A549 (cell line): ENCODE results near the gene SUN1. TPM values are rescaled to one million over a fixed set of nuclear protein-coding genes. Genes with fewer than 3 reads are reported as not detected.

Source experiments
- ATAC-seq, 2 experiments: fragments of 200-7000 bp in 1 of 2; fragments of >200 bp in 1 of 2; cut with Nextera tagmentation in 1 of 2; cut with Tn5 transposase in 1 of 2; 3 replicates each; pipeline versions ENCODE4 v1.8.0 to v1.9.1; 2018 to 2020; ENCODE audit warnings: mild to moderate bottlenecking in 1 of 2, moderate library complexity in 1 of 2
- CTCF ChIA-PET: fragments of 300-600 bp; sonication (Branson Sonifier 250); formaldehyde crosslinking; extraction: SDS; loops from one replicate; lab custom pipeline; 2021; ENCODE audit warnings: antibody characterized with exemption, inconsistent platforms; lab: Yijun Ruan, JAX
- POLR2A ChIA-PET: fragments of 350-600 bp; formaldehyde crosslinking; extraction: SDS; loops from one replicate; lab custom pipeline; 2021; ENCODE audit warnings: antibody characterized with exemption, inconsistent platforms; lab: Yijun Ruan, JAX
- DNase-seq, 2 experiments: peaks; one replicate each; pipeline versions ENCODE4 v3.0.0 to v3.0.0-alpha.2; 2011 to 2016; ENCODE audit warnings: low read depth in 1 of 2, low spot score in 1 of 2
- FAIRE-seq: peaks from 2 replicates; lab custom pipeline; 2011; peaks lifted over from hg19 to GRCh38; lab: Jason Lieb, UNC
- H3K27ac ChIP-seq, 2 experiments: fragments of >200 bp; sonication (Bioruptor Twin); formaldehyde crosslinking; 3 replicates each; pipeline ENCODE4 v1.5.1; 2016 to 2017
- H3K4me1 ChIP-seq: fragments of >200 bp; sonication (Bioruptor Twin); formaldehyde crosslinking; 3 replicates; pipeline ENCODE4 v1.6.1; 2016
- H3K4me2 ChIP-seq: fragments of >200 bp; sonication (Bioruptor Twin); formaldehyde crosslinking; 3 replicates; pipeline ENCODE4 v1.6.1; 2016
- H3K4me3 ChIP-seq: fragments of >200 bp; sonication (Bioruptor Twin); formaldehyde crosslinking; 3 replicates; pipeline ENCODE4 v1.5.1; 2016
- H3K9me3 ChIP-seq: fragments of >200 bp; sonication (Bioruptor Twin); formaldehyde crosslinking; 3 replicates; pipeline ENCODE4 v1.6.1; 2016
- EHF ChIP-seq: fragments of 250-450 bp; sonication (Bioruptor Pico); IDR thresholded peaks from 2 replicates; pipeline ENCODE4 v1.5.0; 2020; ENCODE audit warnings: mild to moderate bottlenecking
- ESRRA ChIP-seq: fragments of 150-350 bp; IDR thresholded peaks from 2 replicates; pipeline ENCODE4 v1.6.1; 2014; ENCODE audit warnings: mild to moderate bottlenecking, low read length, borderline replicate concordance
- FOSB ChIP-seq: fragments of 250-450 bp; sonication (Bioruptor Pico); IDR thresholded peaks from 2 replicates; pipeline ENCODE4 v1.5.0; 2020; ENCODE audit warnings: mild to moderate bottlenecking, moderate library complexity
- FOSL2 ChIP-seq, 2 experiments: fragments of 450-650 bp in 1 of 2; fragments of >200 bp in 1 of 2; sonication (Bioruptor Twin) in 1 of 2; formaldehyde crosslinking; IDR thresholded peaks; 2 replicates each; pipeline versions ENCODE4 v1.5.0 to v1.6.1; 2016 to 2020; ENCODE audit warnings: mild to moderate bottlenecking in 1 of 2, moderate library complexity in 1 of 2
- GATA3 ChIP-seq: IDR thresholded peaks from 2 replicates; pipeline ENCODE4 v1.6.1; 2012; ENCODE audit warnings: borderline replicate concordance
- HEYL ChIP-seq: fragments of 250-450 bp; sonication (Bioruptor Pico); IDR thresholded peaks from 2 replicates; pipeline ENCODE4 v1.8.0; 2021; ENCODE audit warnings: mild to moderate bottlenecking, moderate library complexity
- HOXB5 ChIP-seq: fragments of 250-450 bp; sonication (Bioruptor Pico); IDR thresholded peaks from 2 replicates; pipeline ENCODE4 v1.5.0; 2020; ENCODE audit warnings: mild to moderate bottlenecking, moderate library complexity
- KDM1A ChIP-seq: fragments of 200-600 bp; sonication (generic); IDR thresholded peaks from 2 replicates; pipeline ENCODE4 v1.6.1; 2016; ENCODE audit warnings: low read depth, mild to moderate bottlenecking
- KDM5A ChIP-seq: fragments of 200-600 bp; sonication (generic); IDR thresholded peaks from 2 replicates; pipeline ENCODE4 v1.6.1; 2016; ENCODE audit warnings: antibody characterized with exemption, mild to moderate bottlenecking
- MAFK ChIP-seq: fragments of 450-650 bp; IDR thresholded peaks from 2 replicates; pipeline ENCODE4 v1.6.1; 2014; ENCODE audit not compliant: partially characterized antibody
- NFE2L2 ChIP-seq: fragments of 150-350 bp; conservative IDR thresholded peaks from 2 replicates; pipeline ENCODE4 v1.6.1; 2014; ENCODE audit warnings: low read length
- NPAS2 ChIP-seq: fragments of 250-450 bp; sonication (Bioruptor Pico); IDR thresholded peaks from 2 replicates; pipeline ENCODE4 v1.8.0; 2022; ENCODE audit warnings: mild to moderate bottlenecking, moderate library complexity, borderline replicate concordance
- PHF8 ChIP-seq: fragments of 200-600 bp; sonication (generic); IDR thresholded peaks from 2 replicates; pipeline ENCODE4 v1.6.1; 2016; ENCODE audit warnings: low read depth, mild to moderate bottlenecking, antibody characterized with exemption, moderate library complexity, borderline replicate concordance
- SREBF2 ChIP-seq: fragments of 450-650 bp; IDR thresholded peaks from 2 replicates; pipeline ENCODE4 v1.6.1; 2014; ENCODE audit warnings: mild to moderate bottlenecking, moderate library complexity
- ZFP36 ChIP-seq: fragments of 450-650 bp; IDR thresholded peaks from 2 replicates; pipeline ENCODE4 v1.6.1; 2014; ENCODE audit warnings: borderline replicate concordance; ENCODE audit not compliant: partially characterized antibody
- ZNF302 ChIP-seq: fragments of 250-450 bp; sonication (Bioruptor Pico); IDR thresholded peaks from 2 replicates; pipeline ENCODE4 v1.9.0; 2021; ENCODE audit warnings: inconsistent platforms, mild to moderate bottlenecking, moderate library complexity
- ZSCAN20 ChIP-seq: fragments of 250-450 bp; sonication (Bioruptor Pico); IDR thresholded peaks from 2 replicates; pipeline ENCODE4 v1.8.0; 2022; ENCODE audit warnings: mild to moderate bottlenecking, moderate library complexity
- WGBS: methylation state at CpG from one replicate; pipeline ENCODE4 v1.1.6; 2017; ENCODE audit errors: missing lambda C conversion rate; 5-methylcytosine and 5-hydroxymethylcytosine counted together
- polyA plus RNA-seq, 4 experiments: library from polyadenylated mRNA; depleted of rRNA in 3 of 4; stranded (reverse); fragments of >200 nt; fragmentation: RNase III in 1 of 4; extraction: RNeasy Plus Mini Kit Qiagen cat#74134 plus additional on column Dnase treatment in 1 of 4; gene quantifications; 2 replicates in 3 of 4; 3 replicates in 1 of 4; pipeline ENCODE4 v1.2.3, GENCODE V29; 2011 to 2017
- TF ChIP-seq, protein P1 (sequence below): fragments of 250-450 bp; sonication (Bioruptor Pico); IDR thresholded peaks from 2 replicates; pipeline ENCODE4 v1.5.0; 2021; ENCODE audit warnings: mild to moderate bottlenecking, moderate library complexity, borderline replicate concordance
- TF ChIP-seq, protein P2 (sequence below): IDR thresholded peaks from 2 replicates; pipeline ENCODE4 v1.6.1; 2012
- TF ChIP-seq, protein P3 (sequence below): IDR thresholded peaks from 2 replicates; pipeline ENCODE4 v1.6.1; 2012; ENCODE audit warnings: low read depth, borderline replicate concordance
- TF ChIP-seq, protein P4 (sequence below): fragments of 150-350 bp; IDR thresholded peaks from 2 replicates; pipeline ENCODE4 v1.6.1; 2014; ENCODE audit warnings: low read depth, mild to moderate bottlenecking, low read length
- TF ChIP-seq, protein P5 (sequence below): fragments of >200 bp; sonication (Bioruptor Twin); formaldehyde crosslinking; IDR thresholded peaks from 3 replicates; pipeline ENCODE4 v1.5.1; 2016

Gene SUN1
- polyA plus RNA-seq, 2 of the 4 experiments (the other 2 are of a cell fraction), result 60.7 to 130 TPM

DNA sequence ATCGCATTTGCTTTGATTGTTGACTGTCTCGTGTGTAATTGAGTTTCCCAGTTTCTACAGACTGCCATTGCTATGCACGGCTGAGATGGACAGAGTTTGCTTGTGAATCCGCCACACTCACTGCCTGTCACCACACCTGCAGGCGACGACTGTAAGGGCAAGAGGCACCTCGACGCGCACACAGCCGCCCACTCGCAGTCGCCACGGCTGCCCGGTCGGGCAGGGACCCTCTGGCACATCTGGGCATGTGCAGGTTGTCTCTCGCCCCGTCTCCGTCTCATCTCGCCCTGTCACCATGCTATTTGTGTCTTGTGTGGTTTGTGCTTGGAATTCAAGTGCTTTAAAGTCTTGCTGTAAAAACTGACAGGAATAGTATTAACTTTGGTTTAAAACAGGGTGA lies 17.5 kb downstream of the SUN1 start (continued):
- TF ChIP-seq, protein P1, sequence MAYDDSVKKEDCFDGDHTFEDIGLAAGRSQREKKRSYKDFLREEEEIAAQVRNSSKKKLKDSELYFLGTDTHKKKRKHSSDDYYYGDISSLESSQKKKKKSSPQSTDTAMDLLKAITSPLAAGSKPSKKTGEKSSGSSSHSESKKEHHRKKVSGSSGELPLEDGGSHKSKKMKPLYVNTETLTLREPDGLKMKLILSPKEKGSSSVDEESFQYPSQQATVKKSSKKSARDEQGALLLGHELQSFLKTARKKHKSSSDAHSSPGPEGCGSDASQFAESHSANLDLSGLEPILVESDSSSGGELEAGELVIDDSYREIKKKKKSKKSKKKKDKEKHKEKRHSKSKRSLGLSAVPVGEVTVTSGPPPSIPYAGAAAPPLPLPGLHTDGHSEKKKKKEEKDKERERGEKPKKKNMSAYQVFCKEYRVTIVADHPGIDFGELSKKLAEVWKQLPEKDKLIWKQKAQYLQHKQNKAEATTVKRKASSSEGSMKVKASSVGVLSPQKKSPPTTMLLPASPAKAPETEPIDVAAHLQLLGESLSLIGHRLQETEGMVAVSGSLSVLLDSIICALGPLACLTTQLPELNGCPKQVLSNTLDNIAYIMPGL (CRISPR knock-in tag), result no peak
- TF ChIP-seq HEYL (CRISPR knock-in tag), result no peak

DNA sequence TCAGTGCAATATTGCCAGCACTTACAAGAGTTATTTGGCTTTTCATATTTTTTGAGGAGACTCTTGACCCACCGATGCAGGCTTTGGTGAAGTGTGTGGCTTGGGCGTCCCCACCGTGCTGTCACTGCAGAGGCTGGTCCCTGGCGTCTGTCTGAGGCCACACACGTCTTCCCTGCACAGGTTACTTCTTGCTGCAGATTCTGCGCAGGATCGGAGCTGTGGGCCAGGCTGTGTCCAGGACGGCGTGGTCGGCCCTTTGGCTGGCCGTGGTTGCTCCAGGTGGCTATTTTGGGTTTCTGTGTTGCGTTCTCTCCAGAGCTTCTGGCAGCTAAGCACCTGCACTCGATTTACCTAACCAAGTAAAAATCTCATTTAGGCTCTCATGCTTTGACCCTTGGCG lies 18.9 kb downstream of the SUN1 start:
- CTCF ChIA-PET, result interaction anchor here (0.7 to 1.7 kb wide), 4 partner anchors 9 to 22 kb away, joined by 3 to 10 read pairs (median 6); no protein-coding TSS in a partner anchor
- 88% methylated on average over 14 of the region's 14 CpGs for WGBS
- H3K4me3 ChIP-seq, result no peak overlapping the region
- H3K9me3 ChIP-seq, result no peaks in the 10 kb centered on the region
- no peak overlapping the region for H3K27ac ChIP-seq
- no peak for FAIRE-seq
- no peak for DNase-seq
- POLR2A ChIA-PET, result no interaction called here
- no peaks in the 10 kb centered on the region for H3K4me1 ChIP-seq
- ATAC-seq, result no peak
- no peak overlapping the region for H3K4me2 ChIP-seq
- TF ChIP-seq PHF8 (no peak), NPAS2 (CRISPR knock-in tag) (no peak), FOSL2 (IDR thresholded peaks at IDR 0.05) (no peak), FOSL2 (CRISPR knock-in tag; IDR thresholded peaks at IDR 0.05) (no peak), ZFP36 (no peak), GATA3 (no peak), HOXB5 (no peak), KDM5A (no peak), MAFK (no peak), ZNF302 (CRISPR knock-in tag) (no peak), EHF (CRISPR knock-in tag) (no peak), FOSB (CRISPR knock-in tag) (no peak), KDM1A (no peak), SREBF2 (no peak), NFE2L2 (no peak), ZSCAN20 (no peak), ESRRA (no peak)
- TF ChIP-seq, protein P2, sequence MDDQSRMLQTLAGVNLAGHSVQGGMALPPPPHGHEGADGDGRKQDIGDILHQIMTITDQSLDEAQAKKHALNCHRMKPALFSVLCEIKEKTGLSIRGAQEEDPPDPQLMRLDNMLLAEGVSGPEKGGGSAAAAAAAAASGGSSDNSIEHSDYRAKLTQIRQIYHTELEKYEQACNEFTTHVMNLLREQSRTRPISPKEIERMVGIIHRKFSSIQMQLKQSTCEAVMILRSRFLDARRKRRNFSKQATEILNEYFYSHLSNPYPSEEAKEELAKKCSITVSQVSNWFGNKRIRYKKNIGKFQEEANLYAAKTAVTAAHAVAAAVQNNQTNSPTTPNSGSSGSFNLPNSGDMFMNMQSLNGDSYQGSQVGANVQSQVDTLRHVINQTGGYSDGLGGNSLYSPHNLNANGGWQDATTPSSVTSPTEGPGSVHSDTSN, result no peak
- TF ChIP-seq, protein P3, sequence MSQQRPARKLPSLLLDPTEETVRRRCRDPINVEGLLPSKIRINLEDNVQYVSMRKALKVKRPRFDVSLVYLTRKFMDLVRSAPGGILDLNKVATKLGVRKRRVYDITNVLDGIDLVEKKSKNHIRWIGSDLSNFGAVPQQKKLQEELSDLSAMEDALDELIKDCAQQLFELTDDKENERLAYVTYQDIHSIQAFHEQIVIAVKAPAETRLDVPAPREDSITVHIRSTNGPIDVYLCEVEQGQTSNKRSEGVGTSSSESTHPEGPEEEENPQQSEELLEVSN, result no peak
- TF ChIP-seq, protein P4, sequence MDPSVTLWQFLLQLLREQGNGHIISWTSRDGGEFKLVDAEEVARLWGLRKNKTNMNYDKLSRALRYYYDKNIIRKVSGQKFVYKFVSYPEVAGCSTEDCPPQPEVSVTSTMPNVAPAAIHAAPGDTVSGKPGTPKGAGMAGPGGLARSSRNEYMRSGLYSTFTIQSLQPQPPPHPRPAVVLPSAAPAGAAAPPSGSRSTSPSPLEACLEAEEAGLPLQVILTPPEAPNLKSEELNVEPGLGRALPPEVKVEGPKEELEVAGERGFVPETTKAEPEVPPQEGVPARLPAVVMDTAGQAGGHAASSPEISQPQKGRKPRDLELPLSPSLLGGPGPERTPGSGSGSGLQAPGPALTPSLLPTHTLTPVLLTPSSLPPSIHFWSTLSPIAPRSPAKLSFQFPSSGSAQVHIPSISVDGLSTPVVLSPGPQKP, result no peak
- TF ChIP-seq, protein P5, sequence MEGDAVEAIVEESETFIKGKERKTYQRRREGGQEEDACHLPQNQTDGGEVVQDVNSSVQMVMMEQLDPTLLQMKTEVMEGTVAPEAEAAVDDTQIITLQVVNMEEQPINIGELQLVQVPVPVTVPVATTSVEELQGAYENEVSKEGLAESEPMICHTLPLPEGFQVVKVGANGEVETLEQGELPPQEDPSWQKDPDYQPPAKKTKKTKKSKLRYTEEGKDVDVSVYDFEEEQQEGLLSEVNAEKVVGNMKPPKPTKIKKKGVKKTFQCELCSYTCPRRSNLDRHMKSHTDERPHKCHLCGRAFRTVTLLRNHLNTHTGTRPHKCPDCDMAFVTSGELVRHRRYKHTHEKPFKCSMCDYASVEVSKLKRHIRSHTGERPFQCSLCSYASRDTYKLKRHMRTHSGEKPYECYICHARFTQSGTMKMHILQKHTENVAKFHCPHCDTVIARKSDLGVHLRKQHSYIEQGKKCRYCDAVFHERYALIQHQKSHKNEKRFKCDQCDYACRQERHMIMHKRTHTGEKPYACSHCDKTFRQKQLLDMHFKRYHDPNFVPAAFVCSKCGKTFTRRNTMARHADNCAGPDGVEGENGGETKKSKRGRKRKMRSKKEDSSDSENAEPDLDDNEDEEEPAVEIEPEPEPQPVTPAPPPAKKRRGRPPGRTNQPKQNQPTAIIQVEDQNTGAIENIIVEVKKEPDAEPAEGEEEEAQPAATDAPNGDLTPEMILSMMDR, result no peak
- TF ChIP-seq, all 56 proteins: peak for 0
